ENCODE results near the gene ZNF667.

Gene ZNF667

GRCh38 chr19:56476651-56477428 is at the start of gene ZNF667:
Gene ZNF667, minus strand, starts transcription at chr19:56477345. Its CDS starts 14,975 bp downstream, at chr19:56462370.
- no peak for DNase-seq

GRCh38 chr19:56525214-56525860 is 48.2 kb upstream of the ZNF667 start:
- no peak for DNase-seq

GRCh38 chr19:56508290-56508778 is 31.2 kb upstream of the ZNF667 start:
- no peak for DNase-seq

GRCh38 chr19:56507446-56508289 is 30.5 kb upstream of the ZNF667 start, which contains the start of gene ZNF471:
Gene ZNF471, plus strand, starts transcription at chr19:56507855. Its CDS starts 3,717 bp downstream, at chr19:56511572.
- peak; percentile 84 for DNase-seq

GRCh38 chr19:56504581-56504980 is 27.4 kb upstream of the ZNF667 start:
- no peak for DNase-seq

- DNase-seq: no peak
These were observed 14.3 kb upstream of the ZNF667 start for GRCh38 chr19:56491399-56491798.

- DNase-seq: no peak
These were observed 539 bp upstream of the ZNF667 start for GRCh38 chr19:56477429-56478338.

- no peak for DNase-seq
These were observed 1.1 kb downstream of the ZNF667 start for GRCh38 chr19:56476093-56476492.

GRCh38 chr19:56474308-56474707 is 2.8 kb downstream of the ZNF667 start:
- no peak for DNase-seq

- no peak for DNase-seq
These were observed 35.8 kb downstream of the ZNF667 start for GRCh38 chr19:56441206-56441792.

GRCh38 chr19:56423985-56424353 is 53.2 kb downstream of the ZNF667 start:
- no peak for DNase-seq

- no peak for DNase-seq
These were observed 53.7 kb downstream of the ZNF667 start for GRCh38 chr19:56423276-56423984.

- no peak for DNase-seq
These were observed 72.1 kb downstream of the ZNF667 start for GRCh38 chr19:56405062-56405461.

GRCh38 chr19:56404705-56405056 is 72.5 kb downstream of the ZNF667 start:
- DNase-seq: no peak

GRCh38 chr19:56403764-56404704 is 73.1 kb downstream of the ZNF667 start, which contains the start of gene ZNF583:
Gene ZNF583, plus strand, starts transcription at chr19:56404332. Its CDS starts 2,783 bp downstream, at chr19:56407115.
- DNase-seq: peak; percentile 85

GRCh38 chr19:56403261-56403660 is 73.9 kb downstream of the ZNF667 start:
- no peak for DNase-seq

GRCh38 chr19:56400485-56400884 is 76.7 kb downstream of the ZNF667 start:
- no peak for DNase-seq

GRCh38 chr19:56398809-56399208 is 78.3 kb downstream of the ZNF667 start:
- DNase-seq: no peak

GRCh38 chr19:56393119-56394012 is 83.8 kb downstream of the ZNF667 start, which contains the start of gene ZNF582:
Gene ZNF582, minus strand, starts transcription at chr19:56393534. Its CDS starts 1,782 bp downstream, at chr19:56391752.
- DNase-seq: peak; percentile 40

All from NCI-H1105 treated with DMSO at 0.1 percent for 48 hours (cell line).